ENCODE data around the gene HYOU1.
A peak's percentile ranks its signal among the peaks of the same experiment; 100 is the strongest.
"Not testable (repeated sequence)": the region's sequence is repeated elsewhere in the genome, so short reads cannot be mapped to it uniquely, and the experiment has no call there.

The HYOU1 gene

DNA sequence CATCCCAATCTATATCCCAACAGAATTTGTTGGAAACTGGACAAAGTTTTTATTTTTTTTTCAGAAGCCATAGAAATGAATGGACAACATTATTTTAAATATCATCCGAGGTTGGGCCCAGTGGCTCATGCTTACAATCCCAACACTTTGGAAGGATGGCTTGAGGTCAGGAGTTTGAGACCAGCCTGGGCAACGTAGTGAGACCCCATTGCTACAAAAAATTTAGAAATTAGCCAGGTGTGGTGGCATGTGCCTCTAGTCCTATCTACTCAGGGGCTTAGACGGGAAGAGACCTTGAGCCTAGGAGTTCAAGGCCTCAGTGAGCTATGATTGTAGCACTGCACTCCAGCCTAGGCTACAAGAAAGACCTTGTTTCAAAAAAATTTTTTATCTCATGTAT is 22.2 kb downstream of the HYOU1 start:
- no peak for DNase-seq (ENCODE audit: low read depth)
- Histone ChIP-seq H3K9me3 (ENCODE audit: control insufficient read depth, low read length) (no peaks in the 10 kb centered on the region), H3K4me3 (ENCODE audit: low read length) (no peak overlapping the region), H3K9ac (ENCODE audit: low read length) (no peak overlapping the region), H3K4me1 (ENCODE audit: control insufficient read depth, insufficient read depth, low read length) (peaks cover 3% of the 10 kb centered on the region), H3K36me3 (ENCODE audit: control insufficient read depth, insufficient read depth, low read length, severe bottlenecking) (no peaks in the 10 kb centered on the region), H3K27me3 (replicated peaks; ENCODE audit: control insufficient read depth, insufficient read depth, low read length) (no peaks in the 10 kb centered on the region)

DNA sequence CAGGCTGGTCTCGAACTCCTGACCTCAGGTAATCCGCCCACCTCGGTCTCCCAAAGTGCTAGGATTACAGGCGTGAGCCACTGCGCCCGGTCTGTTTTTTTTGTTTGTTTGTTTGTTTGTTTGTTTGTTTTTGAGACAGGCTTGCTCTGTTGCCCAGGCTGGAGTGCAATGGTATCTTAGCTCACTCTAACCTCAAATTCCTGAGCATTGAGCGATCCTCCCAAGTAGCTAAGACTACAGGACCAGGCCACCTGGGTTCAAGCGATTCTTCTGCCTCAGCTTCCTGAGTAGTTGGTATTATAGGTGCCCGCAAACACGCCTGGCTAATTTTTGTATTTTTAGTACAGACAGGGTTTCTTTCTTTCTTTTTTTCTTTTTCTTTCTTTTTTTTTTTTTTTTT is 23.6 kb downstream of the HYOU1 start:
- H3K9ac ChIP-seq (ENCODE audit: low read length); DNase-seq (ENCODE audit: low read depth); H3K36me3 ChIP-seq (ENCODE audit: control insufficient read depth, insufficient read depth, low read length, severe bottlenecking); H3K9me3 ChIP-seq (ENCODE audit: control insufficient read depth, low read length); H3K4me3 ChIP-seq (ENCODE audit: low read length); H3K27me3 ChIP-seq (replicated peaks; ENCODE audit: control insufficient read depth, insufficient read depth, low read length): not testable (repeated sequence)
- peaks cover 13% of the 10 kb centered on the region for H3K4me1 ChIP-seq (ENCODE audit: control insufficient read depth, insufficient read depth, low read length)

DNA sequence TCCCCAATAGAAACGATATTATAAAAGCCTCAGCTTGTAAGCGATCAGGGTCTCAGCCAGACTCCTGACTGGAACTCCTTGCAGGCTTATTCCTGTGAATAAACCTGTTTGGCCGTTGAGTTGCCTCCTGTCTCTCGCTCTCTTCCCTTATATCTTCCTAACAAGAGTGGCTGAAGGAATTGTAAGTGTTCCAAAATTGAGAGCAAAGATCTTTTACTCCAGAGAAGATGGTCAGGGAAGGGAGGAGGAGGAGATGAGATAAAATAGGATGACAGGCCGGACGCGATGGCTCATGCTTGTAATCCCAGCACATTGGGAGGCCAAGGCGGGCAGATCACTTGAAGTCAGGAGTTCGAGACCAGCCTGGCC is 25.1 kb downstream of the HYOU1 start:
- no peak for DNase-seq (ENCODE audit: low read depth)
- Histone ChIP-seq H3K4me3 (ENCODE audit: low read length) (no peak overlapping the region), H3K9ac (ENCODE audit: low read length) (peak overlapping the region; percentile 25), H3K27me3 (replicated peaks; ENCODE audit: control insufficient read depth, insufficient read depth, low read length) (no peaks in the 10 kb centered on the region), H3K9me3 (ENCODE audit: control insufficient read depth, low read length) (no peaks in the 10 kb centered on the region), H3K4me1 (ENCODE audit: control insufficient read depth, insufficient read depth, low read length) (peaks cover 13% of the 10 kb centered on the region), H3K36me3 (ENCODE audit: control insufficient read depth, insufficient read depth, low read length, severe bottlenecking) (no peaks in the 10 kb centered on the region)

DNA sequence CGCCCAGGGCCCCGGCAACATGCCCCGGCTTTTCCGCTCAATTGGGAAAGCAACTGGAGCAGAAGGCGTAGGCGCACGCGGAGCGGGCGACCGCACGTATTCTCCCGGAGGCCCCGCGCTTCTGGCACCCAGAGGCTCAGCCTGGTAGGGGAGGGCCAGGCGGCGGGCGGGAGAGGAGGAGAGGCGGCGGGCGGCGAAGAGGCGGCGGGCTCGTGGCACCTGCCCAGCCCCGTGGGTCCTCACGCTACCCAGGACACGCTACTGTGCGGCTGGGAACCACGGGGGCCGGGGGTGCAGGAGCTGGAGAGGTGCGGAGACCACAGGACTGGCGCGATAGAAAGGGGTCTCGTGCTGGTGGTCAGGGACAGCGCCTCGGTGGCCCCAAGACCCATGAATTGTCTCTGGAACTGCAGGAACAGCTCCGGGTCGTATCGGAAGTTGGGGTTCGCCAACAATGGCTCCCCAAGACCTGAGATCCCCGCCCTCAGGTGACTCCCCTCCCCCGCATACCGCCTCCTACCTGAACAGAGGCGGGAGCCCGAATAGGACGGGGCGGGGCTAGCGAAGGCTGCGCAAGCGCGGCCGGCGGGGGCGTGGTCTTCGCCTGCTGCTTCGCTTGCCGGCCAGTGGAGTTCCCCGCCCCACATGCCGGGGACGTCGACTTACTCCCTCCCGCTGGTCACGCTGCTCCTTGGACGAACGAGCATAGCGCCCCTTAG is 26.5 kb downstream of the HYOU1 start, which contains the start of gene SLC37A4:
Gene SLC37A4 (minus strand): TSS at position 549 of the 719 bp plus-strand sequence.
- H3K27me3 ChIP-seq (replicated peaks; ENCODE audit: control insufficient read depth, insufficient read depth, low read length), result no peaks in the 10 kb centered on the region

DNA sequence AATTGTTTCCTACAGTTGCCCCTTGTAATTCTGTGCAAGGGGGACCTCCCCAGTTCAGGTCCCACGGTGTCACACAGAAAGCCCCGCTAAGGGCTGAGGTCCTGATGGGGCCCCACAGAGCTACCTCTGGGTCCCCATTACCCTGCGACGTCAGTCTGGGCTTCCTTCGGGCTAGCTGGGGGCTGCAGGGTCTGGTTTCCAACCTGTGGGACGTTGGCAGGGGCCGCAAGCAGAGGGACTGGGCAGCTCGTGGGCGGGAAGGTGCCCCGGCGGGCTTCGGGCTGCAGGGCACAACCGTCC is 27.0 kb downstream of the HYOU1 start:
- peaks cover 4% of the 10 kb centered on the region for H3K36me3 ChIP-seq (ENCODE audit: control insufficient read depth, insufficient read depth, low read length, severe bottlenecking)
- no peaks in the 10 kb centered on the region for H3K9me3 ChIP-seq (ENCODE audit: control insufficient read depth, low read length)
- peak overlapping the region; percentile 83 for H3K9ac ChIP-seq (ENCODE audit: low read length)
- peaks cover 23% of the 10 kb centered on the region for H3K4me1 ChIP-seq (ENCODE audit: control insufficient read depth, insufficient read depth, low read length)
- peak overlapping the region; percentile 92 for H3K4me3 ChIP-seq (ENCODE audit: low read length)
- H3K27me3 ChIP-seq (replicated peaks; ENCODE audit: control insufficient read depth, insufficient read depth, low read length), result no peaks in the 10 kb centered on the region
- DNase-seq (ENCODE audit: low read depth), result no peak

More for the DNA sequence above, 26.5 kb downstream of the HYOU1 start, which contains the start of gene SLC37A4:
- Histone ChIP-seq H3K36me3 (ENCODE audit: control insufficient read depth, insufficient read depth, low read length, severe bottlenecking) (no peaks in the 10 kb centered on the region), H3K4me3 (ENCODE audit: low read length) (peak within 1 kb of the TSS; percentile 92), H3K9ac (ENCODE audit: low read length) (peak within 1 kb of the TSS; percentile 83), H3K9me3 (ENCODE audit: control insufficient read depth, low read length) (no peaks in the 10 kb centered on the region), H3K4me1 (ENCODE audit: control insufficient read depth, insufficient read depth, low read length) (peaks cover 18% of the 10 kb centered on the region)
- peak; percentile 99 for DNase-seq (ENCODE audit: low read depth)

DNA sequence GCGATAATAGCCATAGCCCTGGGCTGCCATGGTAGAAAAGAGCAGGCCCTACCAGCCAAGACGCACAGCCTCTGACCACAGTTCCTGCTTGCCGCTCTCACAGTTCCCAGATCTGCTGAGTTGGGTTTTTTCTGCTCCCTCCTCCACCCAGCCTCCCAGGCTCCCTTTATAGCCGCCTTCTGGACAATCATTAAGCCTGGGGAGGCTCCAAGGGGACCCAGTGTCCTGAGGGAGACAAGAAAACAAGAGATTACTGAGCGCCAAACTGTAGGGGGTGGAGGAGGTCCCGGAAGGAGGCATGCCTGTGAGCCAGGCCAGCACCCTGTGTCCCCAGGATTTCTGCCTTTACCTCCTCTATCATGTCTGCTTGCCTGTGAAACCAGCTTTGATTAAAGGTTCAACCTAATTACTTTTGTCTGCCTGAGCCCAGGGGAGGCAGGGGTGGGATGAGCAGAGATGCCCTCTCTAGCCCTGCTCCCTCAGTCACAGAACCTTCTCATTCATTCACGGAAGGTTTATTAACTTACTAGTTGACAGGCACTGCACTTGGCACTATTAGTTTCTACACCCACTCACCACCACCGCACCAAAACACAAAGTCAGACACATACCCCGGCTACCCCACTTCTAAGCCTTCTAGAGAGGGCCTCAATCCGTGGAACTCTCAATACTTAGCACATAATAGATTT is 27.5 kb downstream of the HYOU1 start:
- Histone ChIP-seq H3K4me3 (ENCODE audit: low read length) (peak overlapping the region; percentile 92), H3K27me3 (replicated peaks; ENCODE audit: control insufficient read depth, insufficient read depth, low read length) (no peaks in the 10 kb centered on the region), H3K9ac (ENCODE audit: low read length) (peak overlapping the region; percentile 83), H3K4me1 (ENCODE audit: control insufficient read depth, insufficient read depth, low read length) (peaks cover 27% of the 10 kb centered on the region), H3K9me3 (ENCODE audit: control insufficient read depth, low read length) (no peaks in the 10 kb centered on the region), H3K36me3 (ENCODE audit: control insufficient read depth, insufficient read depth, low read length, severe bottlenecking) (peaks cover 6% of the 10 kb centered on the region)
- DNase-seq (ENCODE audit: low read depth), result no peak

DNA sequence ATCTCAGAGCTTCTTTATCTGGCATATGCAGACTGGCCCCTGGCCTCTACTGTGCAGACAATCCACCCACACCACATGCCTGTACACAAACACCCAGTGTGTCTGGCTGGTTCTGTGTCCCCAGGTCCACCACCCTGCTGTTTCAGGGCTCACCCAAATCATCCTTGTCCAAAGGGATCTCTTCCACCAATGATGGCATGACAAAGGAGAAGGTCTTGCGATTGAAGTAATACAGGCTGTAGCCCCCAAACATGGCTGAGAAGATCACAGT is 28.0 kb downstream of the HYOU1 start:
- peaks cover 10% of the 10 kb centered on the region for H3K36me3 ChIP-seq (ENCODE audit: control insufficient read depth, insufficient read depth, low read length, severe bottlenecking)
- peaks cover 32% of the 10 kb centered on the region for H3K4me1 ChIP-seq (ENCODE audit: control insufficient read depth, insufficient read depth, low read length)
- no peak for DNase-seq (ENCODE audit: low read depth)
- no peaks in the 10 kb centered on the region for H3K9me3 ChIP-seq (ENCODE audit: control insufficient read depth, low read length)
- H3K27me3 ChIP-seq (replicated peaks; ENCODE audit: control insufficient read depth, insufficient read depth, low read length), result no peaks in the 10 kb centered on the region
- H3K4me3 ChIP-seq (ENCODE audit: low read length), result no peak overlapping the region
- peak overlapping the region; percentile 83 for H3K9ac ChIP-seq (ENCODE audit: low read length)

DNA sequence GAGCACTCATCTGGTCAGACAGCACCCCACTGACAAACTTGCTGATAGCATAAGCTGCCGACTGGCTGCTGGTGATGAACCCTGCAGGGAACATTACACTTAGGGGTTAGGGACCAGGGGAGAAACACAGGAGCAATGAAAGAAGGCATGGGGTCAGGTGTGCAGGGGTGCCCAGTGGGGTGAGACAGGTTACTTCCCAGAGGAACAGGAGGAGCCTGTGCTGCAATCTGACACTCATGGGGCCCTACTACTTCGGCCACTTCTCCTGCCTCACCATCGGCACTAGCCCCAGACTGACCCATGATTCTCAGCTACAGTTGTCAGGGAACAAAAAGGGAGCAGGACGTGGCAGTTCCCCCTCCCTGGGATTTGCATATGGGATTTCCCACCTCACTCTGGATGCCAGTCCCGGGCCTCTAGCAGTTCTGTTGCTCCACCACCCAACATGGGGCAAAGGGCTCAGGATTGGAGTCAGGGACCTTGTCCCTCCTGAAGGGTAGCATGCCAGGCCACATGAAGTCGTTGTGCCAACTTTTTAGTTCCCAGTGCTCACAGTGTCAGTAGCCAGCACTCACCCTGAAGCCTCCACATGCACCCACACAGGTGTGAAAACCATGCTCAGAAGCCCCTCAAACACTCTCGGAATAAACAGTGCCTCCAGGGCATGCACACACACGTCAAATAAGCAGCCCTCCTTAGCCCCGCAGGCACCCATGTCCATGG is 28.5 kb downstream of the HYOU1 start:
- Histone ChIP-seq H3K9me3 (ENCODE audit: control insufficient read depth, low read length) (no peaks in the 10 kb centered on the region), H3K4me3 (ENCODE audit: low read length) (no peak overlapping the region), H3K9ac (ENCODE audit: low read length) (no peak overlapping the region), H3K27me3 (replicated peaks; ENCODE audit: control insufficient read depth, insufficient read depth, low read length) (no peaks in the 10 kb centered on the region), H3K4me1 (ENCODE audit: control insufficient read depth, insufficient read depth, low read length) (peaks cover 36% of the 10 kb centered on the region), H3K36me3 (ENCODE audit: control insufficient read depth, insufficient read depth, low read length, severe bottlenecking) (peaks cover 15% of the 10 kb centered on the region)
- no peak for DNase-seq (ENCODE audit: low read depth)

DNA sequence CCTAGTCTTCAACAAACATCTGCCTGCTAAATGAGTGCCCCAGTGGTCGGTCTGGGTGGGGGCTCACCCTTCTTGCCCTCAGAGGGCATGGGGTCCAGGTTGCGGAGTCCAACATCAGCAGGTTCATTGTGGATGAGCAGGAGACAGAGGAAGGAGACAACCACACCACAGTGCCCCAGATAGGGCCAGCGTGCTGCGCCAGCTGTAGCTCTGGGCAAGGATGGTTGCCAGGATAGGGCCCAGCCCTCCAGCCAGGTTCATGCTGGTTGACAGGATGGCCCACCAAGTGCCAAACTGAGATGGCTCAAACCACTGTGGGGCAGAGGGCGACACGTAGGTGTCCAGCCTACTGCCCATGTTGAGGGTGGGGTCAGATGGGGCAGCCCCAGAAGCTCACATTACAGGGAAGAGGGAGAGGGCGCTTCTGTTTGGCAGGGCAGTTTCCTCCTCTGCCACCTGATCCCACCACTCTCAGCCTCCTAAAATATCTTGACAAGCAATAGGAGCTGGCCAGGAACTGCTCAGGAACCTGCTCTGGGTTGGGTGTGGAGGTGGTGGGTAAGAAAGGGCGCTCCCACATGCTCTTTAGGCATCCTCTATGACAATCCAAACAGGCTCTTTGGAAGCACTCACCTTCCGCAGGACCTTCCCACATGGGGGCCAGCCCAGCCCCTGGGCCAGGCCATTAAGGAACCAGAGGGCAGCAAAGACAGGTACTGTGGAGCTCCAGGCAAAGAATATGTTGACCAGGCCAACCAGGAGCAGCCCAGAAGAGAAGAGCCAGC is 29.3 kb downstream of the HYOU1 start:
- Histone ChIP-seq H3K9ac (ENCODE audit: low read length) (no peak overlapping the region), H3K27me3 (replicated peaks; ENCODE audit: control insufficient read depth, insufficient read depth, low read length) (no peaks in the 10 kb centered on the region), H3K4me3 (ENCODE audit: low read length) (no peak overlapping the region), H3K4me1 (ENCODE audit: control insufficient read depth, insufficient read depth, low read length) (peaks cover 41% of the 10 kb centered on the region), H3K9me3 (ENCODE audit: control insufficient read depth, low read length) (no peaks in the 10 kb centered on the region), H3K36me3 (ENCODE audit: control insufficient read depth, insufficient read depth, low read length, severe bottlenecking) (peaks cover 21% of the 10 kb centered on the region)
- no peak for DNase-seq (ENCODE audit: low read depth)

DNA sequence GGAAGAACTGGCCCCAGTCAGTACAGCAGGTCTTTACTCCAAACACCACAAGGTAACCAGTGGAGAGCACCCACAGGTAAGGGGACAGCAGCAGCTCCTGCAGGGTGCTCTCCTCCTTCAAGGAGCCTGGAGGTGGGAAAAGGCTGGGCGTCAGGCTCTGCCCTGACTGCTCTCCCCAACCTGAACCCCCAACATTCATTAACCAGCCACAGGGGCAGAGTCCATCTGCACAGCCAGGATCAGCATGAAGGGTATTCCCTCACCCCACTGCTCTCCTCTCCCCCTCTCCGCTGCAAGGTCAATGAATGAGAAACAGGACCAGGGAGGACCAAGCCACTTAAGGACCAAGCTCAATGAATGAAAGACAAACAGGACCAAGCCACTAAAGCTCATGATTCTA is 30.0 kb downstream of the HYOU1 start:
- H3K4me1 ChIP-seq (ENCODE audit: control insufficient read depth, insufficient read depth, low read length), result peaks cover 41% of the 10 kb centered on the region
- no peaks in the 10 kb centered on the region for H3K27me3 ChIP-seq (replicated peaks; ENCODE audit: control insufficient read depth, insufficient read depth, low read length)
- H3K9me3 ChIP-seq (ENCODE audit: control insufficient read depth, low read length), result no peaks in the 10 kb centered on the region
- DNase-seq (ENCODE audit: low read depth), result no peak
- H3K36me3 ChIP-seq (ENCODE audit: control insufficient read depth, insufficient read depth, low read length, severe bottlenecking), result peaks cover 28% of the 10 kb centered on the region
- no peak overlapping the region for H3K9ac ChIP-seq (ENCODE audit: low read length)
- no peak overlapping the region for H3K4me3 ChIP-seq (ENCODE audit: low read length)

All from adipocyte (in vitro differentiated cells).